Natural killer cell (primary cell): ENCODE measurements around the gene SERPINF2. TPM values are rescaled to one million over a fixed set of nuclear protein-coding genes. Genes with fewer than 3 reads are reported as not detected.

Experiments
- ATAC-seq, 3 donors: fragments of 150-1000 bp in 2 of 3; fragments of 200-7000 bp in 1 of 3; cut with Tn5 transposase; 1 replicate in 1 of 3; 2 replicates in 2 of 3; pipeline ENCODE4 v1.10.0; 2021; ENCODE audit warnings: mild to moderate bottlenecking in 2 of 3, moderate library complexity in 2 of 3
- DNase-seq, 2 donors: peaks; one replicate each; pipeline versions ENCODE4 v3.0.0 to v3.0.0-alpha.2; 2013 to 2021; ENCODE audit warnings: mixed read lengths in 1 of 2
- H3K27ac ChIP-seq: one replicate; pipeline ENCODE4 v1.5.1; 2013; ENCODE audit warnings: mild to moderate bottlenecking, low read length
- H3K27me3 ChIP-seq: one replicate; pipeline ENCODE4 v1.6.1; 2013; ENCODE audit warnings: low read length; ENCODE audit not compliant: control insufficient read depth, insufficient read depth
- H3K36me3 ChIP-seq: one replicate; pipeline ENCODE4 v1.6.1; 2013; ENCODE audit warnings: low read length; ENCODE audit not compliant: control insufficient read depth, insufficient read depth
- H3K4me1 ChIP-seq: one replicate; pipeline ENCODE4 v1.6.1; 2013; ENCODE audit warnings: low read length; ENCODE audit not compliant: control insufficient read depth, insufficient read depth
- H3K4me3 ChIP-seq: one replicate; pipeline ENCODE4 v1.5.1; 2013; ENCODE audit warnings: low read length
- H3K9me3 ChIP-seq: one replicate; pipeline ENCODE4 v1.6.1; 2013; ENCODE audit warnings: low read length; ENCODE audit not compliant: control insufficient read depth, insufficient read depth
- H3K27ac Mint-ChIP-seq, 2 donors: one replicate each; pipeline ENCODE4 v1.8.0; 2022; ENCODE audit warnings: mild to moderate bottlenecking in 2 of 2, mixed read lengths in 2 of 2, moderate library complexity in 1 of 2
- H3K27me3 Mint-ChIP-seq, 2 donors: one replicate each; pipeline ENCODE4 v1.8.0; 2022; ENCODE audit warnings: low read depth in 2 of 2, mixed read lengths in 2 of 2
- H3K36me3 Mint-ChIP-seq: one replicate; pipeline ENCODE4 v1.8.0; 2022; ENCODE audit warnings: mixed read lengths
- H3K4me1 Mint-ChIP-seq, 2 donors: one replicate each; pipeline ENCODE4 v1.8.0; 2022; ENCODE audit warnings: mixed read lengths in 2 of 2
- H3K4me3 Mint-ChIP-seq: one replicate; pipeline ENCODE4 v1.8.0; 2022; ENCODE audit warnings: mild to moderate bottlenecking, moderate library complexity, mixed read lengths
- H3K9me3 Mint-ChIP-seq, 2 donors: one replicate each; pipeline ENCODE4 v1.8.0; 2022; ENCODE audit warnings: mixed read lengths in 2 of 2
- WGBS: methylation state at CpG from one replicate; pipeline ENCODE4 v1.1.7; 2013; ENCODE audit warnings: missing lambda C conversion rate; ENCODE audit not compliant: insufficient coverage; 5-methylcytosine and 5-hydroxymethylcytosine counted together
- intact Hi-C: fragments of 100-400 bp; cut with micrococcal nuclease; formaldehyde crosslinking; loops from one replicate; pipeline ENCODE4 v1.14.2; 2022
- total RNA-seq, 4 donors: library from RNA; stranded (reverse); fragments of 120-200 nt in 1 of 4; gene quantifications; one replicate each; pipeline versions ENCODE4 v1.2.3 to v1.2.4, GENCODE V29; 2013 to 2022
- TF ChIP-seq, protein P1 (sequence below): fragments of 200-600 bp; IDR thresholded peaks from one replicate; pipeline ENCODE4 v1.8.0; 2022; ENCODE audit warnings: antibody characterized with exemption

Gene SERPINF2
- total RNA-seq, 3 donors from 2014 or later (not counting 1 experiment from before 2014, with no cell fraction given): 0.47 to 0.84 (median 0.48) TPM

DNA sequence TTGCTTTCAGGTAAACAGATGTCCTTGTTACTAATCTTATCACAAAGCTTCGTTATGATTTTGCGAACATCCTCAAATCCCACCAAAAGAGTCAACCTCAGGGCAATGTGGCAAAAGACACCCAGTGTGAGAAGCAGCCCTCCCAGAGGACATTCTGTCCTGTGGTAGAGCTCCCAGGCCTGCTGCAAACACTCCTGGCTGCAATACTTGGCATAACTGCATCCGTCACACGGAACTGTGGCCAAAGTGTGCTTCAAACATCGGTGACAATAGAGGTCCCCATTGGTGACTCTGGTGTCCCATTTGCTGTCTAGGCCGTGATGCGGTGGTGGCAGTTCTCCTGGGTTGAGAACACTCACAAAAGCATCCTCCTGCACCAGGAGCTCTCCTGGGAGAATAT is 57.6 kb downstream of the SERPINF2 start:
- no peak for ATAC-seq
- H3K4me3 Mint-ChIP-seq: no peak overlapping the region

DNA sequence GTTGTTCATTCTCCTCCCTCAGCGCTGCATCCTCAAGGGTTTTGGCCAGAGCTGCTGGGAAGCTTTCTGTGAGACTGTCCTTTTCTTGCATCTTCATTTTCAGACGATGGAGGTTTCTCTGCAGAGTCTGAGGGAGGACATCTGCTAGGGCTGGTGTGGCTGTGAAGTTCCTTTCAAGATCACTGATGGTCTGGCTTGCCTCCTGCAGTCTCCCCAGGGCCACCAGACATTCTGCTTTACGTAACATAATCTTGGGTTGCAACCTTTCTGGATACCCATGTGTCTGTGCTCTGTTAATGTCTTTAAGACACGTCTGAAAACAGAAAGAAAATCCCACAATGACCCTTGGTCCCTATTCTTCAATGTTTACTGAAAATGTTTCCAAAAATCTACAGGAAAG is 58.0 kb downstream of the SERPINF2 start:
- Histone ChIP-seq H3K9me3 (no peaks in the 10 kb centered on the region), H3K4me3 (no peak overlapping the region), H3K27me3 (no peaks in the 10 kb centered on the region), H3K36me3 (peaks cover 33% of the 10 kb centered on the region), H3K4me1 (no peaks in the 10 kb centered on the region), H3K27ac (no peak overlapping the region)
- H3K9me3 Mint-ChIP-seq: no peaks in the 10 kb centered on the region
- DNase-seq (no peak), ATAC-seq (no peak)
- intact Hi-C loops: no loop called here
- H3K27me3 Mint-ChIP-seq: no peaks in the 10 kb centered on the region
- H3K4me1 Mint-ChIP-seq: peaks cover 6 to 9% of the 10 kb centered on the region in 2 donors
- H3K4me3 Mint-ChIP-seq: no peak overlapping the region
- WGBS: 94% methylated on average over 4 of the region's 4 CpGs
- TF ChIP-seq, protein P1, sequence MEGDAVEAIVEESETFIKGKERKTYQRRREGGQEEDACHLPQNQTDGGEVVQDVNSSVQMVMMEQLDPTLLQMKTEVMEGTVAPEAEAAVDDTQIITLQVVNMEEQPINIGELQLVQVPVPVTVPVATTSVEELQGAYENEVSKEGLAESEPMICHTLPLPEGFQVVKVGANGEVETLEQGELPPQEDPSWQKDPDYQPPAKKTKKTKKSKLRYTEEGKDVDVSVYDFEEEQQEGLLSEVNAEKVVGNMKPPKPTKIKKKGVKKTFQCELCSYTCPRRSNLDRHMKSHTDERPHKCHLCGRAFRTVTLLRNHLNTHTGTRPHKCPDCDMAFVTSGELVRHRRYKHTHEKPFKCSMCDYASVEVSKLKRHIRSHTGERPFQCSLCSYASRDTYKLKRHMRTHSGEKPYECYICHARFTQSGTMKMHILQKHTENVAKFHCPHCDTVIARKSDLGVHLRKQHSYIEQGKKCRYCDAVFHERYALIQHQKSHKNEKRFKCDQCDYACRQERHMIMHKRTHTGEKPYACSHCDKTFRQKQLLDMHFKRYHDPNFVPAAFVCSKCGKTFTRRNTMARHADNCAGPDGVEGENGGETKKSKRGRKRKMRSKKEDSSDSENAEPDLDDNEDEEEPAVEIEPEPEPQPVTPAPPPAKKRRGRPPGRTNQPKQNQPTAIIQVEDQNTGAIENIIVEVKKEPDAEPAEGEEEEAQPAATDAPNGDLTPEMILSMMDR: no peak
- no peaks in the 10 kb centered on the region for H3K36me3 Mint-ChIP-seq
- no peak overlapping the region for H3K27ac Mint-ChIP-seq

More for the DNA sequence above, 57.6 kb downstream of the SERPINF2 start:
- TF ChIP-seq, protein P1: no peak
- H3K27me3 ChIP-seq: no peaks in the 10 kb centered on the region
- Mint-ChIP-seq H3K4me1 (peaks cover 7 to 11% of the 10 kb centered on the region in 2 donors), H3K27ac (no peak overlapping the region), H3K27me3 (no peaks in the 10 kb centered on the region), H3K36me3 (no peaks in the 10 kb centered on the region), H3K9me3 (no peaks in the 10 kb centered on the region)
- WGBS: 95% methylated on average over 7 of the region's 7 CpGs
- H3K4me3 ChIP-seq: no peak overlapping the region
- intact Hi-C loops: no loop called here
- H3K4me1 ChIP-seq: no peaks in the 10 kb centered on the region
- H3K9me3 ChIP-seq: no peaks in the 10 kb centered on the region
- no peak for DNase-seq
- H3K27ac ChIP-seq: no peak overlapping the region
- H3K36me3 ChIP-seq: peaks cover 33% of the 10 kb centered on the region

DNA sequence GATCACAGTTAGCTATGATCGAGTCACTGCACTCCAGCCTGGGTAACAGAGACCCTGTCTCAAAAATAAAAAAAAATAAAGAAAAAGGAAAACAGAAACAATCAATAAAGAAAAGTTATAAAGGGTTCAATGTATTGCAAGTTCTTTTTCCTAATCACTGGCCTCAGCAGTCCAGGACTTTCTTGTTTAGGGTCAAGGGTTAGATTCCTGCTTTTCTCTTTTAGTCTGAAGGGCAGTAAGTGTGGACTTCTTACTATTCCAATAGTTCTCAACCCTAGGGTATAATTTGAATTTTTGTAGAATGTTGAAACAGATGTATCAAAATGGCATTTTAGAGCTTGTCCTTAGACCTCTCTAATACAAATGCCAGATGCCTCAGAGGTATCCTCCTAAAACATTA is 59.8 kb downstream of the SERPINF2 start:
- Mint-ChIP-seq H3K9me3 (no peaks in the 10 kb centered on the region), H3K4me3 (no peak overlapping the region), H3K4me1 (peaks cover 2% of the 10 kb centered on the region in 2 donors), H3K36me3 (no peaks in the 10 kb centered on the region), H3K27me3 (no peaks in the 10 kb centered on the region), H3K27ac (no peak overlapping the region)
- Histone ChIP-seq H3K9me3 (no peaks in the 10 kb centered on the region), H3K27ac (no peak overlapping the region), H3K27me3 (no peaks in the 10 kb centered on the region), H3K4me3 (no peak overlapping the region), H3K4me1 (no peaks in the 10 kb centered on the region), H3K36me3 (peaks cover 32% of the 10 kb centered on the region)
- ATAC-seq (no peak), DNase-seq (no peak)
- TF ChIP-seq, protein P1: no peak
- intact Hi-C loops: no loop called here
- WGBS: 100% methylated on average over 1 of the region's 1 CpG

DNA sequence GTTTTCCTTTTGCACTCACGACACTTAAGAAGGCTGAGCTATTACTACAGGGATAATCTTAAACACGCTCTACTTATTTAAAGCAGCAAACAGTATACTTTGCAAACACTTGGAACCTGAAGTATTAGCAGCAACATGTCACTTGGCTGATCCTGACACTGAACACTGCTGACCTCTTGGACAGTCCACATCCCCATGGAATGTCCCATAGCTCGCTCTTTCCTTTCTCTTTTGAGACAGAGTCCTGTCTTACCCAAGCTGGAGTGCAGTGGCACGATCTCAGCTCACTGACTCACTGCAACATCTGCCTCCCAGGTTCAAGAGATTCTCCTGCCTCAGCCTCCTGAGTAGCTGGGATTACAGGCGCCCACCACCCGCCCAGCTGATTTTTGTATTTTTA is 60.6 kb downstream of the SERPINF2 start:
- Mint-ChIP-seq H3K36me3 (no peaks in the 10 kb centered on the region), H3K4me1 (no peaks in the 10 kb centered on the region), H3K4me3 (no peak overlapping the region), H3K9me3 (no peaks in the 10 kb centered on the region), H3K27ac (no peak overlapping the region), H3K27me3 (no peaks in the 10 kb centered on the region)
- no peak overlapping the region for H3K27ac ChIP-seq
- no peak overlapping the region for H3K4me3 ChIP-seq
- no peaks in the 10 kb centered on the region for H3K9me3 ChIP-seq
- intact Hi-C loops: no loop called here
- WGBS: 96% methylated on average over 6 of the region's 6 CpGs
- peaks cover 32% of the 10 kb centered on the region for H3K36me3 ChIP-seq
- H3K27me3 ChIP-seq: no peaks in the 10 kb centered on the region
- TF ChIP-seq, protein P1: no peak
- no peak for ATAC-seq
- DNase-seq: no peak
- H3K4me1 ChIP-seq: no peaks in the 10 kb centered on the region
